Fibroblast of skin of right biceps (primary cell): Measurements from ENCODE around the gene TSPAN4.

Experiments
- DNase-seq: peaks from one replicate; pipeline ENCODE4 v3.0.0-alpha.2; 2013

The TSPAN4 gene

GRCh38 chr11:853682-854448 is 11.2 kb downstream of the TSPAN4 start:
- no peak for DNase-seq

DNA sequence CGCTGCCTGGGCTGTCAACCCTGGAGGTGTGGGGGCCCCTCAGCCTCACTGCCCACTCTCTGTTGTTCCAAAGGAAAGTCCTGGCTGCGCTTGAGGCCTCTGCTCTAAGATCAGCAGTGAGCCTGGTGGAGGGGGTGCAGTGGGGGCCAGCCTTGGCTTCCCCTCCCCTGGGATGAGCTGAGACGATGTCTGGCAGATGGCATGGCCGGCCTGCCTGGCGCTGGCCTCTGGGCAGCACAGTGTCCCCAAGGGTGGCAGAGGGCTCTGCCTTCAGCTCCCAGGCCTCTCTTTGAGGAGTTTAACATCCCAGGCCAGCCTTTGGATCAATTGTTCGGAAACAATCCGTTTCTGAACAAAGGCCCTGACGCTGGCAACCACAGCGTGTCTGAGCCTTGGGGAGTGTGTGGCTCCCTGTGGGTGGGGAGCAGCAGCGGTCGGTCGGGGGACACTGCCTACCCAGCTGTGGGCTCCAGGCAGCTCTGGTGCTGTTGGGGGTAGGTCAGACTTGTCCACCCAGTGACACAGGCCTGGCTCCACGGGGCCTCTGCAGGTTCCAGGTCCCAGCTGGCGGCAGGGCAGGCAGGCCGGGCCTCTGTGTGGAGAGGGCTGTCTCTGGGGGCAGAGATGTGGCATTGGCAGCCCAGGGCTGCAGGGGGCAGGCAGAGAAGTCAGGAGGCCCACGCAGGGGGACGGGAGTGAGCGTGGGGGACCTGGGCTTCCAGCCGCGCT is 12.1 kb downstream of the TSPAN4 start:
- DNase-seq, result no peak

- no peak for DNase-seq
Measured at GRCh38 chr11:855330-855674, 12.7 kb downstream of the TSPAN4 start.

GRCh38 chr11:855796-856195 is 13.1 kb downstream of the TSPAN4 start:
- no peak for DNase-seq

DNA sequence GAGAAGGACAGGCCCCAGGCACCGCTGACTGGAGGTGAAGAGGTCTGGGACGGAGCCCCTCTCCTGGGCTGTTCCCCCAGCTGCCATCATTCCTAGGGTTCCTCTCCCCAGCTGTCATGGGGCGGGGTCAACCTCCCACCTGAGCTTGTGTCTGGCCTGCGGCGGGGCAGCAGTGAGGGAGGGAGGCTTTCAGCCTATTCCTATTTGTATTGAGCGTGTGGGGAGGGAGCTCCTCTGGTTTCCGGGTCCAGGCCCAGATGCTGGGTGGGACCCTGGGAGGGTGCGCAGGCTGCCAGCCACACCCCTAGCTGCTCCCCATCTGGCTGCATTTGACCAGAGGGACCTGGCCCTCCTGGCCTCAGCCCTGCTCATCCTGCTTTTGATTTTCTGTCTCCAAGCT is 13.7 kb downstream of the TSPAN4 start:
- no peak for DNase-seq

DNA sequence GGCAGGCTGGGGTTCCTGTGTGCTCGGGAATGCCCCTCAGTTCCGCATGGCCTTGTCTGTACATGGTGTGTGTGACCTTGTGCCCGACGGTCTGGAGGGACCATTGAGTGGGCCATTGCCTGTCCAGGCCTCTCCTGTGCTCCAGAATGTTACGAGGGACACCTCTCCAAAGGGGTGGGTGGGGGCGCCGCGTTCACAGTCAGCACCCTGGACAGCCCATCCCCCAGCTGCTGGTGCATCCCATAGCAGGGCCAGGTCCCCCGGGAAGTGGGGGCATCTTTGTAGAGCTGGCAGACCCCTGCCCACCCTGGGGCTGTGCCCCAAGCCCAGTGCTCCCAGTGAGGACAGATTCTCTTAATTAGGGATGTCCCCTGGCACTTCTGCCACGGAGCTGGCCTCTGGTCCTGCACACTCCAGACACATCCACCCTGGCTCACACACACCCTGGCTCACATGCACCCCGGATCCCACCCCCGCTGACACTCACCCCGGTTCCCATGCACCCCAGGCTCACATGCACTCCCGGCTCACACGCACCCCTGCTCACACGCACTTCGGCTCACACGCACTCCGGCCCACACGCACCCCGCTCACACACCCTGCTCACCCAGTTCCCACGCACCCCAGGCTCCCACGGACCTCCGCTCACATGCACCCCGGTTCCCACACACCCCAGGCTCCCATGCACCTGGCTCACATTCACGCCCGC is 15.6 kb downstream of the TSPAN4 start:
- no peak for DNase-seq

DNA sequence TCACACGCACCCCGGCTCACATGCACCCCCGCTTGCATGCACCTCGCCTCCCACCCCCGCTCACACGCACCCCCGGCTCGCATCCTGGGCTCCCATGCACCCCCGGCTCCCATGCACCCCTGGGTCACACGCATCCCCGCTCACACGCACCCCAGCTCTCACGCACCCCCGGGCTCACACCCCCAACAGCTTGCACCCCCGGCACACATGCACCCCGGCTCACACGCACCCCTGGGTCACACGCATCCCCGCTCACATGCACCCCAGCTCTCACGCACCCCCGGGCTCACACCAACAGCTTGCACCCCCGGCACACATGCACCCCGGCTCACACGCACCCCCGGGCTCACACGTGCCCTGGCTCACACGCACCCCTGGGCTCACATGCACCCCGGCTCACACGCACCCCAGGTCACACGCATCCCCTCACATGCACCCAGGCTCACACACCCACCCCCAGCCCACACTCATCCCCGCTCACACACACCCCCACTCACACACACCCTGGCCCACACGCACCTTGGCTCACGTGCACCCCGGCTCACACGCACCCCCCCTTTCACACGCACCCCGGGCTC is 16.2 kb downstream of the TSPAN4 start:
- no peak for DNase-seq

DNA sequence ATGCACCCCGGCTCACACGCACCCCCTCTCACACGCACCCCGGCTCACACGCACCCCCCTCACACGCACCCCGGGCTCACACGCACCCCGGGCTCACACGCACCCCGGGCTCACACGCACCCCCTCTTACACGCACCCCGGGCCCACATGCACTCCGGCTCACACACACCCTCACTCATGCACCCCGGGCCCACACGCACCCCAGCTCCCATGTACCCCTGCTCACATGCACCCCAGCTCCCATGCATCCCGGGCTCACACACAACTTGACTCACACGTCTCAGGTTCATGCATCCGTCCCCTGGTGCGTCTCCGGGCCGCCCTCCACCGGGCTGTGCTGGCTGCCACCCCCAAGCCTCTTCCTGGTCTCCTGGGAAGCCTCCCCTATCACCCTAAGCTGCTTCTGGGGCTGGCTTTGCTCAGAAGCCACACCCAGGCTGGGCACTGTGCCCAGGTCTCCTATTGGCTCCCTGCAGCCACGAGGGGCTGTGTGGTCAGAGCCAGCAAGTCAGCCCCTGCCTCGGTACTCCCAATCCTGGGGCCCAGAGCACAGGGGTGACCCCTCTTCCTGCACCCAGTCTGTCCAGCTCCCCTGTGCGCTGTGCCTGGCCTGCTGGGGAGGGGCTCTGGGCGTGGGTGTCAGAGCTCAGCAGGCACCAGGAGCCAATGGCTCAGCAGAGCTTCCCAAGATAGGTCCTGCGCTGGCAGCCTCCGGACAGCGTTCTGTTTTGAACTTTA is 16.9 kb downstream of the TSPAN4 start:
- DNase-seq, result peak; percentile 82

- DNase-seq, result no peak
Measured at GRCh38 chr11:860234-861104, 17.8 kb downstream of the TSPAN4 start.

DNA sequence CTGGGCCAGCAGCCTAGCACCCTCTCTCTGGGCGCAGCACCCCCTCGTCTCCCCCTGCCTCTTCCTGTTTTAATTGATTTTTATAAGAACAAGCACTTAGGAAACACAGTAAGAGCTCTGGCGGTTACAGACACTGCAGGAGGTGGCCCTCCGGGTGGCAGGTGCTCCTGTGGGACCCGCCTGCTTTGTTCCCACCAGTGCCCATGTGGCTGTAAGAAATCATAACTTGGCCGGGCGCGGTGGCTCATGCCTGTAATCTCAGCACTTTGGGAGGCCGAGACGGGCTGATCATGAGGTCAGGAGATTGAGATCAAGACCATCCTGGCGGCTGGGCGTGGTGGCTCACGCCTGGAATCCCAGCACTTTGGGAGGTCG is 18.4 kb downstream of the TSPAN4 start:
- no peak for DNase-seq

DNA sequence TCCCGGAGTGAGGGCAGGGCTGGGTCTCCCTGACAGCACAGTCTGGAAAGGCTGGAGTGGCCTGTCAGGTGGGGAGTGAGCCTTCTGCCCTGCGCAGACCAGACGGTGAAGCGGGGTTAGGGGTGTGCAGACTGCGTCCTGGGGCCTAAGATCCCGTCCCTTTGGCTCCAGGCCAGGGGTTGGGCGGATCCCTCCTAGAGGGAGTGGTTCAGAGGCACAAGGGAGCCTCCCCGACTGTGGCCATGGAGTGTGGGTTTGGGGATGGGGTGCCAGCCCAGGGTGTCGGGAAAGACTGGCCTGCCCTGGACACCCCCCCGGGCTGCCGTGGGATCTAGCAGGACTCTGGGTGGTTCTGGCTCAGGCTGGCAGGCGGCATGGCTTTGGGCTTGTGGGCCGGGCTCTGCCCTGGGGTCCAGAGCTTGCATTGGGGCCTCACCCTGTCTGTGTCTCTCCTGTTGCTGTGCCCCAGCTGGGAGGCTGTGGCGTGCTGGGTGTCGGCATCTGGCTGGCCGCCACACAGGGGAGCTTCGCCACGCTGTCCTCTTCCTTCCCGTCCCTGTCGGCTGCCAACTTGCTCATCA is 19.5 kb downstream of the TSPAN4 start:
- DNase-seq, result no peak

DNA sequence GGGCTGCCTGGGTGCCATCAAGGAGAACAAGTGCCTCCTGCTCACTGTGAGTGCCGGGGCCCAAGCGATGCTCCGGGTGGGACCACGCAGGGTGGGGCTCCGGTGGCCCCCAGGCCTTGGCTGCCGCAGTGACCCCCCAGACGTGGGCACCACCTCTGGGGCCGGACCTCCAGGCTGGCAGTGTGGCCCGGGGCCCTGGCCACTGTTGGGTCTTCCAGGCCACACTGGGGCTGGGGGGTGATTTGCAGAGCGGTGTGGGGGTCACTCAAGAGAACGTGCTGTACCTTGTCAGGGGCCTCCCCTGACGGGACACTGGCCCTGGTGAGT is 20.0 kb downstream of the TSPAN4 start:
- no peak for DNase-seq

GRCh38 chr11:863023-863909 is 20.6 kb downstream of the TSPAN4 start:
- DNase-seq, result peak; percentile 43

DNA sequence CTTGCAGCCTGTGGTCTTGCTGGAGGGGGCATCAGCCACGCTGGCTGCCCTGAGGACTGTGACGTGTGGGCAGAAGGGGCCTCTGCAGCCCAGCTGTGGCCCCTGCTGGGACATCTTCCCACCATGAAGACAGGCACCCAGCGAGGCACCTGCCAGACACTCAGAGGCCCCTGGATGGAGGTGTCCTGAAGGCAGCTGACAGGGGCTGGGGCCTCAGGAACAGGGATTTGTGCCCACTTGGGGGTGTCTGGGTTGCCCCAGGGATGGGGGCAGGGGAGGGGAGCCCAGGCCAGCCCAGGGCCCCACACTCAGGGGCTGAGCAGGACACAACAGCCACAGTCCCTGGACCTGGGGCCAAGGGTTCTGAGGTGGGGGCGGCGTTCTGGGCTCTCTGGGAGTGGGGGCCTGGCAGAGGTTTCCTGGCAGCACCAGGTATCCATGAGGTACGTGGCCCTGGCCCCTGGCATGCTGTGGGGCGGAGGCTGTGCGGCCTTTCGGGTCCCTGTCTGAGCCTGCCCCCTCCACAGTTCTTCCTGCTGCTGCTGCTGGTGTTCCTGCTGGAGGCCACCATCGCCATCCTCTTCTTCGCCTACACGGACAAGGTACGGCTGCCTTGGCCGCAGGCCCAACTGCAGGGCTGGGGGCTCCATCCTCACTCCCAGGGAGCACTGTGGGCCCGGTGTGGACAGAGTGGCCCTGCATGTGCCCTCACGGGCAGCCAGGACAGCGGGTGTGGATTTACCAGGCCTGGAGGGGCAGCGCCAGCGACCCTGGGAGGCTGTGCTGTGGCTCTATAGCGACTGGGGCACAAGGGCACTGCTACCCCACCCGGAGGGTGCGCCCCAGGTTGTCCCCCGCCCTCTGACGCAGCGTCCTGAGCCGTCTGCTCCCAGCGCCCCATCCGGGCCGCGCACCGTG is 21.5 kb downstream of the TSPAN4 start:
- DNase-seq, result no peak

DNA sequence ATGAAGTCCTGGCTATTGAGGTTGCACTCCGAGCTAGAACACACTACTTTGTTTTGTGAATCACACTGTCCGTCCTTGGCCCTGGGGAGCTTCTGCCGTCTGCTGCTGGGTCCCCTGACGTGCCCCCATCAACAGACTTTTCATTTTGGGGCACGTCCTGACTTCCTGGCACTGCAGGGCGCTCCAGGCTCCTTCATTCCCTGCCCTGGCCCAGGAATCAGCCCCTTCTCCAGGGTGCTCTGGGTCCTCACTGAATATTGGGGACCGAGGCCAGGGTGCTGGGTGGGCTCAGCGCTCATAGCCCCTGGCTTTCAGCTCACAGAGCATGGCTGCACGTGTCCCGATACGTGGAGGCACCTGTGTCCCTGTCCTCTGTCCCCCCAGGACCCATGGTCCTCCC is 22.2 kb downstream of the TSPAN4 start:
- DNase-seq, result no peak

GRCh38 chr11:865462-866430 is 23.1 kb downstream of the TSPAN4 start:
- no peak for DNase-seq

GRCh38 chr11:866481-866880 is 23.8 kb downstream of the TSPAN4 start:
- DNase-seq, result no peak

DNA sequence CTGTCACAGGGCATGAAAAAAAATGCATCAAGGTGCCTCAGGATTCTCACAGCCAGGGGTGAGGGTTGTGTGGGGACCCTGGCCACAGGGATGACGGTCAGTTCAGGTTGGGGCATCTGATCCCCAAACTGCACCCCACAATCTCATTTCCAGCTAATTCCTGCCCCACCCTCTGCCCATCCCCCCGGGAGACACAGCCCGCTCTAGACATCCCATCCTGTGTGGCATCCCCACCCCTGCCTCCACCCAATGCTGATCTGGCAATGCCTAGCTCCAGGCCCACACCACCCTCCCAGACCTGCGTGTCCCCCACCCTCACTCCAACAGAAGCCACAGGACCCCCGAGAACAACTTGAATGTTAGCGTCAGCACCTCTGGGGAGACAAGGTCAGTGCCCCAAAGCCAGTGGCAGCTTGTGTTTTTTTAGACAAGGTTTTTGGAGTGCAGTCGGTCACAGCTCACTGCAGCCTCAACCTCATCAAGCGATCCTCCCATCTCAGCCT is 25.3 kb downstream of the TSPAN4 start:
- DNase-seq, result no peak
